Body of pancreas (tissue), 4 donors: ENCODE data around the gene AKIRIN2. TPM values are rescaled to one million over a fixed set of nuclear protein-coding genes. Genes with fewer than 3 reads are reported as not detected.
"Not testable (repeated sequence)": the region's sequence is repeated elsewhere in the genome, so short reads cannot be mapped to it uniquely, and the experiment has no call there.

ENCODE experiments used
- ATAC-seq: fragments of 150-250 bp; one replicate; pipeline ENCODE4 v1.9.1; 2016
- DNase-seq, 4 donors: peaks; one replicate each; pipeline ENCODE4 v3.0.0-alpha.2; 2019
- H3K27ac ChIP-seq, 4 donors: fragments of 200-600 bp; sonication (generic); 1 replicate in 3 of 4; 2 replicates in 1 of 4; pipeline versions ENCODE4 v1.5.1 to v1.6.1; 2016 to 2019; ENCODE audit warnings: mild to moderate bottlenecking in 1 of 4, mixed read lengths in 1 of 4, moderate library complexity in 1 of 4
- H3K27me3 ChIP-seq, 2 donors: fragments of 200-600 bp; sonication (generic); one replicate each; pipeline ENCODE4 v1.6.0; 2016; ENCODE audit warnings: mild to moderate bottlenecking in 1 of 2
- H3K36me3 ChIP-seq, 2 donors: fragments of 200-600 bp; sonication (generic); replicated peaks in 1 of 2; 2 replicates each; pipeline ENCODE4 v1.5.1; 2016; ENCODE audit warnings: low read depth in 2 of 2; ENCODE audit not compliant: insufficient read depth in 1 of 2
- H3K4me1 ChIP-seq: fragments of 200-600 bp; sonication (generic); one replicate; pipeline ENCODE4 v1.6.0; 2016
- H3K4me3 ChIP-seq, 2 donors: fragments of 200-600 bp; sonication (generic); 1 replicate in 1 of 2; 2 replicates in 1 of 2; pipeline ENCODE4 v1.5.1; 2016 to 2019
- H3K9me3 ChIP-seq, 3 donors: fragments of 200-600 bp; sonication (generic); 1 replicate in 2 of 3; 2 replicates in 1 of 3; pipeline ENCODE4 v1.5.1; 2016
- POLR2A ChIP-seq, 3 donors: fragments of 450-650 bp; IDR thresholded peaks; one replicate each; pipeline ENCODE4 v1.6.1; 2016; ENCODE audit warnings: antibody characterized with exemption in 3 of 3, mild to moderate bottlenecking in 2 of 3
- WGBS, 2 donors: methylation state at CpG; one replicate each; pipeline ENCODE4 v1.1.5; 2017; 5-methylcytosine and 5-hydroxymethylcytosine counted together
- intact Hi-C: fragments of 100-400 bp; cut with DNase I; formaldehyde crosslinking; loops from one replicate; pipeline ENCODE4 v1.15.1; 2023
- total RNA-seq, 2 donors: library from RNA; depleted of rRNA; stranded (reverse); fragments of >200 nt; gene quantifications; one replicate each; pipeline ENCODE4 v1.1.0, GENCODE V29; 2016
- TF ChIP-seq, protein P1 (sequence below), 7 experiments: fragments of 450-650 bp in 4 of 7; fragments of 200-600 bp in 3 of 7; sonication (generic) in 3 of 7; IDR thresholded peaks; one replicate each; pipeline ENCODE4 v1.5.1; 2016 to 2019; ENCODE audit warnings: antibody characterized with exemption in 7 of 7

AKIRIN2 gene
- total RNA-seq, 2 donors from 2014 or later, result 5.4 to 16.2 TPM

DNA sequence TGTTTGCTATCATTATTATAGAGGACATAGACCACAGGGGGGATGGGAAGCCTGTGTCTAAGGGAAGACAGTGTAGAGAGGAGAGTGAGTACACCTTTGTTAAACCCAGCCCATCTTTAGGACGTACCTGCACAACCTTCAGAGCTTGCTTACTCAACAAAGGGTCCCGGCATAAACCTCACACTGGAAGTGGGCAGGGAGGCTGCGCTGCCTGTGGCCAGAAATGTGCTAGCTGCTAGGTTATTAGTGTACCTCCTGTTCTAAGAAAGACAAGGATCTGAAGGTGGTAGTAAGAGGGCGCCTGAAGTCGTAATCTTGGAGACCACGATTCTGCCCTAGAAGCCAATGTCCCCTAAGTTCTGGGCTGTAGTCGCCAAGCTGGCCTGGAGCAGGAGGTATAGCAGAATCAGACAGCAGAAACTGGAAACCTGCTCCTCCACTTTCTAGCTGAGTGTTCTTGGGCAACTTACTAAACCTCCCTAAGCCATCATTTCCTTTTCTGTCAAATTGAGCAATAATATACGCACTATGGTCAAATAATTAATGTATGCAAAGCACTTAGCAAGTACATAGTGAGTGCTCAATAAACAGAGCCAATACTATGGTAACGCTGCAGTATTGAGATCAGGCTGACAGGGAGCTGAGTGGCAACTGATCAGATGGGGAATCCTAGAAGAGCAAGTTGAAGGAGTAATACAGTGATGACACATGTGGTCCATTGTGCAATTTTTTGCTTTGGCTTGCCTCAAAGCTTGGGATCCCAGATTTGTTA is 16.8 kb upstream of the AKIRIN2 start:
- no peak for DNase-seq
- H3K27me3 ChIP-seq, result no peaks in the 10 kb centered on the region
- H3K36me3 ChIP-seq, result no peaks in the 10 kb centered on the region
- H3K27ac ChIP-seq, result no peak overlapping the region
- intact Hi-C loops, result no loop called here
- no peaks in the 10 kb centered on the region for H3K9me3 ChIP-seq
- peaks cover 12% of the 10 kb centered on the region for H3K4me1 ChIP-seq
- 73 to 83% methylated on average over 8 to 9 of the region's 9 CpGs for WGBS, 2 donors
- H3K4me3 ChIP-seq, result no peak overlapping the region
- ATAC-seq, result no peak
- TF ChIP-seq POLR2A (IDR thresholded peaks at IDR 0.05), result no peak
- TF ChIP-seq, protein P1, sequence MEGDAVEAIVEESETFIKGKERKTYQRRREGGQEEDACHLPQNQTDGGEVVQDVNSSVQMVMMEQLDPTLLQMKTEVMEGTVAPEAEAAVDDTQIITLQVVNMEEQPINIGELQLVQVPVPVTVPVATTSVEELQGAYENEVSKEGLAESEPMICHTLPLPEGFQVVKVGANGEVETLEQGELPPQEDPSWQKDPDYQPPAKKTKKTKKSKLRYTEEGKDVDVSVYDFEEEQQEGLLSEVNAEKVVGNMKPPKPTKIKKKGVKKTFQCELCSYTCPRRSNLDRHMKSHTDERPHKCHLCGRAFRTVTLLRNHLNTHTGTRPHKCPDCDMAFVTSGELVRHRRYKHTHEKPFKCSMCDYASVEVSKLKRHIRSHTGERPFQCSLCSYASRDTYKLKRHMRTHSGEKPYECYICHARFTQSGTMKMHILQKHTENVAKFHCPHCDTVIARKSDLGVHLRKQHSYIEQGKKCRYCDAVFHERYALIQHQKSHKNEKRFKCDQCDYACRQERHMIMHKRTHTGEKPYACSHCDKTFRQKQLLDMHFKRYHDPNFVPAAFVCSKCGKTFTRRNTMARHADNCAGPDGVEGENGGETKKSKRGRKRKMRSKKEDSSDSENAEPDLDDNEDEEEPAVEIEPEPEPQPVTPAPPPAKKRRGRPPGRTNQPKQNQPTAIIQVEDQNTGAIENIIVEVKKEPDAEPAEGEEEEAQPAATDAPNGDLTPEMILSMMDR (IDR thresholded peaks at IDR 0.05), result no peak

DNA sequence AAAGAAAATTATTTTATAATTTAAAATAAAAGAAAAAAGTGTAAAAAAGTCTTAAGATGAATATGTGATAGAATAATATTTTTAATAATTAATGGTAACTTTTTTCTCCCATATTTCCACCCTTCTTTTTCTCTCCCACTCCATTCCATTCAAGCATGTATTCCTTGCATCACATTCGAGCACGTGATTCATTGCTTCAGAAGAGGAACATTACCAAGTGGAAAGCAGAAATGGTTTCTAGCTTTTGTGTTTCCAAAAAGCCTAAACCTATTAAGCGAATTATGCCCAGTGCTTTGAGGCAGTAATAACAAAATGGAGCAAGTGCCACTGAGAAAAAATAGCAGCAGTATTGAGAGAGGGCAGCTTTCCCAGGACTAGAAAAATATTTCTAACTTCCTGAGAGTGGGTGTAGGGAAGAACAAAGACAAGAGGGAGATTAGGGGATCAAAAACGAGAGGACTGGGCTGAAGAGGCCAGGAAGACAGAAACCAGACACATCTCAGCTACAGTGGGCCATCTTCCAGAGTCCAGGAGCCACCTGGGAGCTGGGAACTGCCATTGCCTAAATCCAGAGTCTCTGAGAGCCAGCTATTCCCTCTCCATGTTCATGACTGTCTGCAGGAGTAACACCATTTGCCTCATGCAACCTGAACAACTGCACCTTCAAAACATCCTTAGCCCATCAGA is 15.0 kb upstream of the AKIRIN2 start:
- DNase-seq (peak in 1 of 4 donors; percentile 24), ATAC-seq (no peak)
- Histone ChIP-seq H3K9me3 (no peaks in the 10 kb centered on the region), H3K27ac (peak overlapping the region in 1 of 4 donors; percentile 25), H3K4me1 (no peaks in the 10 kb centered on the region), H3K36me3 (no peaks in the 10 kb centered on the region), H3K27me3 (no peaks in the 10 kb centered on the region), H3K4me3 (no peak overlapping the region)
- WGBS, 2 donors, result 48 to 65% methylated on average over 4 of the region's 4 CpGs
- TF ChIP-seq, protein P1 (IDR thresholded peaks at IDR 0.05), result no peak
- TF ChIP-seq POLR2A (IDR thresholded peaks at IDR 0.05), result no peak
- intact Hi-C loops, result no loop called here

DNA sequence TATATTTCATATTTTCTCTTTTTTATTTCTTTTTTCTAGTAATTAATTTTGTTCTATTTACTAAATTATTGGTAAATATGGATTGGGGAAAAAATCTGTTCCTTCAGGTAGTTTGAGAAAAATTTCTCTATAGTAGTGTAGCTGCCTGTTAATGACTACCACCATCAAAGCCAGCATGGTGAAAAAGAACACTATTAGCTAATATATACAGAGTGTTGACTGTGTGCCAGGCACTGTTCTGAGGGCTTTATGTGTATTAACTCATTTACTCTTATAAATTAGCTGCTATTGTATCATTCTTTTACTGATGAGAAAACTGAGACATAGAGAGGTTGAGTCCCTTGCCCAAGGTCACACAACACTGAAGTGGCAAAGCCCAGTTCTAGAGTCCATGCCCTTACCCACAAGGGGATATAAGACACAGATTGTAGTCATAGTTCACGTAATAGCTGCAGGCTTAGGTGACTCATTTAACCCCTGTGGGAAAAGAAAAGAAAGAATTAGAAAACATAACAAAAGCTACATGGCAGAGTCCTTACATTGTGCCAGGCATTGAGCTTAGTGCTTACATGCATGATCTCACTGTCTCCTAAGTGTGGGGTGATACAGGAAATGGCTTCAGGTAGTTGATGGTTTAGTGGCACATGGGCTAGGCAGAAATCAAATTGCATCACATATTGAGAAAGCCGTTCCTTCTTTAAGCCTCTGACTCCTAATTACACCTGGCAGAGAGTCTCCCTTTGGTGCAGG is 12.2 kb upstream of the AKIRIN2 start:
- no peak for ATAC-seq
- H3K27ac ChIP-seq, result no peak overlapping the region

DNA sequence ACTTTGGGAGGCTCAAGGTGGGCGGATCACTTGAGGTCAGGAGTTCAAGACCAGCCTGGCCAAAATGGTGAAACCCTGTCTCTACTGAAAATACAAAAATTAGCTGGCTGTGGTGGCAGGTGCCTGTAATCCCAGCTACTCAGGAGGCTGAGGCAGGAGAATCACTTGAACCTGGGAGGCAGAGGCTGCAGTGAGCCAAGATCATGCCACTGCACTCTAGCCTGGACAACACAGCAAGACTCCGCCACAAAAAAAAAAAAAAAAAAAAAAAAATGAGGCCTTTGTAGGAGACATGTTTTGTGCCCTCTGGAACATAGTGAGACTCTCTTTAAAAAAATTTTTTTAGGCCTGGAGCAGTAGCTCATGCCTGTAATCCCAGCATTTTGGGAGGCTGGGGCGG is 10.7 kb upstream of the AKIRIN2 start:
- intact Hi-C loops, ATAC-seq, H3K4me3 ChIP-seq, H3K27ac ChIP-seq, DNase-seq, H3K4me1 ChIP-seq, H3K27me3 ChIP-seq, H3K36me3 ChIP-seq, H3K9me3 ChIP-seq: not testable (repeated sequence)
- 88 to 94% methylated on average over 3 of the region's 3 CpGs for WGBS, 2 donors

More for the DNA sequence above, 12.2 kb upstream of the AKIRIN2 start:
- no peak for DNase-seq
- Histone ChIP-seq H3K27me3 (no peaks in the 10 kb centered on the region), H3K36me3 (no peaks in the 10 kb centered on the region), H3K9me3 (no peaks in the 10 kb centered on the region), H3K4me3 (no peak overlapping the region), H3K4me1 (no peaks in the 10 kb centered on the region)
- no peak for TF ChIP-seq POLR2A (IDR thresholded peaks at IDR 0.05)
- TF ChIP-seq, protein P1 (IDR thresholded peaks at IDR 0.05), result no peak
- intact Hi-C loops, result no loop called here
- WGBS, 2 donors, result 63 to 83% methylated on average over 2 of the region's 2 CpGs

DNA sequence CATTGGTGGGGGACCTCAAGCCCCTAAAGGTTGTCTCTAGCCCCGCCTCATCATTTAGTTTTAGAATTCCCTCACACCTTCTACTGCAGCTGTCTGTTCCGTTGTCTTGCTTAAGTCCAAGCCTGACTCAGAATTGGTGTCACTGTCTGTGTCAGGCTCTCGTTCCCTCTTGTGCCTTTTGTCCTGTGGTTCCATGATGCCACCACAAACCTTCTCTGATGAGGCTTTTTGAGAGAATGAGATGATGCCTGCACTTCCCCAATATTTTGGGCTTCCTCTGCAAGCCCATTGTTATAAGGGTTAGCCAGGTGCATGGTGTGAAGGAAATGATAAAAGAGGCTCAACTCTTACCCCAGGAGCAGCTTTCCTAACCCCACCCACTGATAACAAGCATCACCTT is 8.1 kb upstream of the AKIRIN2 start:
- intact Hi-C loops, result no loop called here
- Histone ChIP-seq H3K4me3 (no peak overlapping the region), H3K9me3 (no peaks in the 10 kb centered on the region), H3K4me1 (no peaks in the 10 kb centered on the region), H3K27ac (no peak overlapping the region), H3K36me3 (no peaks in the 10 kb centered on the region), H3K27me3 (no peaks in the 10 kb centered on the region)
- DNase-seq (no peak), ATAC-seq (no peak)
- TF ChIP-seq, protein P1 (IDR thresholded peaks at IDR 0.05), result no peak
- TF ChIP-seq POLR2A (IDR thresholded peaks at IDR 0.05), result no peak
- WGBS, 2 donors, result 67 to 87% methylated on average over 3 of the region's 3 CpGs

DNA sequence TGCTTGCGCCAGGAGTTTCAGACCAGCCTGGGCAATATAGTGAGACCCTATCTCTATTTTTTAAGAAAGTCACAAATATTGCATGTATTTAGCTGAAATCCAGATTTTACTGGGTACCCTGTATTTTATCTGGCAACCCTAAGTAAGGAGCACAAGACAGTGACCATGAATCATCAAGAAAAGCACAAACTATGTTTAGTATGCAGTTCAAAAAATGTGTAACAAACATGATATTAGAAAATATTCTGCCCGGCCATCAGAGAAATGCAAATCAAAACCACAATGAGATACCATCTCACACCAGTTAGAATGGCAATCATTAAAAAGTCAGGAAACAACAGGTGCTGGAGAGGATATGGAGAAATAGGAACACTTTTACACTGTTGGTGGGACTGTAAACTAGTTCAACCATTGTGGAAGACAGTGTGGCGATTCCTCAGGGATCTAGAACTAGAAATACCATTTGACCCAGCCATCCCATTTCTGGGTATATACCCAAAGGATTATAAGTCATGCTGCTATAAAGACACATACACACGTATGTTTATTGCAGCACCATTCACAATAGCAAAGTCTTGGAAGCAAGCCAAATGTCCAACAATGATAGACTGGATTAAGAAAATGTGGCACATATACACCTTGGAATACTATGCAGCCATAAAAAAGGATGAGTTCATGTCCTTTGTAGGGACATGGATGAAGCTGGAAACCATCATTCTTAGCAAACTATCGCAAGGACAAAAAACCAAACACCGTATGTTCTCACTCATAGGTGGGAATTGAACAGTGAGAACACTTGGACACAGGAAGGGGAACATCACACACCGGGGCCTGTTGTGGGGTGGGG is 6.8 kb upstream of the AKIRIN2 start:
- intact Hi-C loops, H3K27me3 ChIP-seq, H3K36me3 ChIP-seq, DNase-seq, H3K27ac ChIP-seq, H3K4me3 ChIP-seq, H3K4me1 ChIP-seq, ATAC-seq, H3K9me3 ChIP-seq: not testable (repeated sequence)
- 65 to 73% methylated on average over 7 of the region's 7 CpGs for WGBS, 2 donors
